Endothelial cell of umbilical vein (primary cell): ENCODE data around the gene MRPL34. TPM values are rescaled to one million over a fixed set of nuclear protein-coding genes. Genes with fewer than 3 reads are reported as not detected.

Experiments
- BruUV-seq: library from RNA; stranded (reverse); fragments of 400-500 nt; replicated peaks from 2 replicates; lab custom pipeline; 2021; lab: Mats Ljungman, UMichigan
- CTCF ChIA-PET: fragments of 300-600, 350-600 bp; sonication (Branson Sonifier 250); formaldehyde crosslinking; loops from one replicate; lab custom pipeline; 2021; ENCODE audit warnings: antibody characterized with exemption, inconsistent platforms; lab: Charles Lee
- POLR2A ChIA-PET: fragments of 300-600, 350-600 bp; sonication (Branson Sonifier 250); formaldehyde crosslinking; loops from one replicate; lab custom pipeline; 2021; ENCODE audit warnings: antibody characterized with exemption, inconsistent platforms; lab: Charles Lee
- DNase-seq: peaks from one replicate; pipeline ENCODE4 v3.0.0-alpha.2; 2011; ENCODE audit warnings: low read depth, low spot score
- FAIRE-seq: peaks from 2 replicates; lab custom pipeline; 2011; peaks lifted over from hg19 to GRCh38; lab: Jason Lieb, UNC
- H2AFZ ChIP-seq: 2 replicates; pipeline ENCODE4 v1.6.0; 2012; ENCODE audit warnings: low read depth, low read length, control low read depth, inconsistent platforms
- H3K27ac ChIP-seq: 2 replicates; pipeline ENCODE4 v1.5.1; 2011; ENCODE audit warnings: low read depth, mild to moderate bottlenecking, control low read depth, low read length, moderate library complexity; ENCODE audit not compliant: insufficient read depth
- H3K27me3 ChIP-seq, 2 experiments: 2 replicates each; pipeline versions ENCODE4 v1.6.0 to v1.6.1; 2011; ENCODE audit warnings: low read length in 2 of 2, mixed read lengths in 1 of 2; ENCODE audit not compliant: control insufficient read depth in 2 of 2, insufficient read depth in 2 of 2
- H3K36me3 ChIP-seq, 2 experiments: 2 replicates in 1 of 2; 3 replicates in 1 of 2; pipeline ENCODE4 v1.5.1; 2011; ENCODE audit warnings: low read length in 2 of 2, mild to moderate bottlenecking in 1 of 2, moderate library complexity in 1 of 2; ENCODE audit not compliant: control insufficient read depth in 2 of 2, insufficient read depth in 2 of 2; ENCODE audit errors: extremely low read depth in 1 of 2
- H3K4me1 ChIP-seq: 3 replicates; pipeline ENCODE4 v1.5.1; 2011; ENCODE audit warnings: mild to moderate bottlenecking, low read length; ENCODE audit not compliant: control insufficient read depth, insufficient read depth; ENCODE audit errors: extremely low read depth
- H3K4me2 ChIP-seq: 2 replicates; pipeline ENCODE4 v1.6.1; 2011; ENCODE audit warnings: low read length, control low read depth, mixed read lengths; ENCODE audit not compliant: insufficient read depth
- H3K4me3 ChIP-seq, 3 experiments: fragments of 200-600 bp in 1 of 3; sonication (generic), shearing (Covaris generic) in 1 of 3; replicated peaks in 1 of 3; 2 replicates each; pipeline ENCODE4 v1.5.1; 2011 to 2016; ENCODE audit warnings: control low read depth in 3 of 3, low read length in 3 of 3, mild to moderate bottlenecking in 2 of 3, inconsistent platforms in 1 of 3, low read depth in 1 of 3, moderate library complexity in 1 of 3; ENCODE audit not compliant: insufficient read depth in 1 of 3
- H3K79me2 ChIP-seq: 2 replicates; pipeline ENCODE4 v1.6.0; 2012; ENCODE audit warnings: low read length, inconsistent platforms; ENCODE audit not compliant: control insufficient read depth, insufficient read depth
- H3K9ac ChIP-seq: replicated peaks from 2 replicates; pipeline ENCODE3; 2011; ENCODE audit warnings: low read length, control low read depth; ENCODE audit not compliant: insufficient read depth; ENCODE audit errors: extremely low read depth
- H3K9me1 ChIP-seq: replicated peaks from 3 replicates; pipeline ENCODE4 v1.6.0; 2011; ENCODE audit warnings: mild to moderate bottlenecking, low read length; ENCODE audit not compliant: control insufficient read depth, insufficient read depth; ENCODE audit errors: extremely low read depth
- H3K9me3 ChIP-seq: replicated peaks from 2 replicates; pipeline ENCODE4 v1.5.1; 2012; ENCODE audit warnings: low read length, inconsistent platforms; ENCODE audit not compliant: control insufficient read depth, insufficient read depth
- H4K20me1 ChIP-seq: replicated peaks from 2 replicates; pipeline ENCODE3; 2011; ENCODE audit warnings: mild to moderate bottlenecking, low read length; ENCODE audit not compliant: control insufficient read depth, insufficient read depth; ENCODE audit errors: extremely low read depth
- CTCF ChIP-seq, 2 donors: IDR thresholded peaks; 1 replicate in 1 of 2; 2 replicates in 1 of 2; pipeline ENCODE4 v1.5.1; 2011; ENCODE audit warnings: low read length in 2 of 2, mild to moderate bottlenecking in 2 of 2, moderate library complexity in 2 of 2, control low read depth in 1 of 2, inconsistent platforms in 1 of 2, low read depth in 1 of 2; ENCODE audit not compliant: insufficient read depth in 1 of 2; ENCODE audit errors: extremely low read depth in 1 of 2
- EZH2 ChIP-seq: IDR thresholded peaks from 2 replicates; pipeline ENCODE4 v1.6.1; 2012; ENCODE audit warnings: borderline replicate concordance, low read depth, mild to moderate bottlenecking, moderate library complexity, low read length, inconsistent platforms; ENCODE audit not compliant: severe bottlenecking
- FOS ChIP-seq: IDR thresholded peaks from 2 replicates; pipeline ENCODE4 v1.6.1; 2011; ENCODE audit warnings: mild to moderate bottlenecking, low read length, moderate library complexity, borderline replicate concordance; ENCODE audit not compliant: insufficient read depth
- GATA2 ChIP-seq: IDR thresholded peaks from 2 replicates; pipeline ENCODE4 v1.7.0; 2011; ENCODE audit warnings: low read depth, mild to moderate bottlenecking, moderate library complexity, mixed read lengths, low read length; ENCODE audit not compliant: insufficient read length, insufficient read depth
- JUN ChIP-seq: IDR thresholded peaks from 2 replicates; pipeline ENCODE4 v1.6.1; 2011; ENCODE audit warnings: borderline replicate concordance, low read depth; ENCODE audit not compliant: insufficient read length, insufficient read depth
- MAX ChIP-seq: IDR thresholded peaks from 2 replicates; pipeline ENCODE4 v1.6.1; 2011; ENCODE audit not compliant: insufficient read depth, insufficient read length
- MYC ChIP-seq: IDR thresholded peaks from one replicate; pipeline ENCODE4 v1.6.1; 2011; ENCODE audit warnings: mild to moderate bottlenecking, low read depth, low read length
- POLR2A ChIP-seq: IDR thresholded peaks from 2 replicates; pipeline ENCODE4 v1.6.1; 2012; ENCODE audit warnings: low read depth, mild to moderate bottlenecking, control low read depth, low read length
- POLR2AphosphoS5 ChIP-seq: IDR thresholded peaks from 2 replicates; pipeline ENCODE4 v1.6.1; 2012; ENCODE audit warnings: low read depth, mild to moderate bottlenecking, control low read depth, low read length, moderate library complexity; ENCODE audit not compliant: insufficient read depth
- dilution Hi-C: fragments of 300-500 bp; cut with MboI; formaldehyde crosslinking; loops from one replicate; pipeline ENCODE4 v1.15.0; 2019; ENCODE audit warnings: low sequenced_read_pairs; ENCODE audit not compliant: extremely low pct_ligation_motif_present
- intact Hi-C: fragments of 100-400 bp; cut with micrococcal nuclease; formaldehyde crosslinking; loops from one replicate; pipeline ENCODE4 v1.10.0; 2022
- polyA plus RNA-seq, 4 experiments: library from polyadenylated mRNA; depleted of rRNA in 3 of 4; stranded (reverse) in 3 of 4; unstranded in 1 of 4; fragments of >200 nt; gene quantifications; 2 replicates each; pipeline versions ENCODE4 v1.2.1 to v1.2.3, GENCODE V29; 2011 to 2012; ENCODE audit warnings: missing spikeins in 1 of 4
- total RNA-seq: library from RNA; stranded (reverse); gene quantifications from 2 replicates; pipeline ENCODE4 v1.2.3, GENCODE V29; 2021

The MRPL34 gene
- total and polyA plus RNA-seq, 2 donors (not counting 3 experiments of a cell fraction or from before 2014, with no cell fraction given): 45.5 to 55.7 TPM

- CTCF ChIA-PET: no interaction called here
- dilution Hi-C loops (no loop called here), intact Hi-C loops (no loop called here)
- H3K4me1 ChIP-seq: no peaks in the 10 kb centered on the region
- H3K27ac ChIP-seq: no peak overlapping the region
- POLR2A ChIA-PET: no interaction called here
- H3K36me3 ChIP-seq: peaks cover 6 to 24% of the 10 kb centered on the region in 2 experiments
- no peak for FAIRE-seq
- no peaks in the 10 kb centered on the region for H3K79me2 ChIP-seq
- H3K4me2 ChIP-seq: no peak overlapping the region
- no peak overlapping the region for H2AFZ ChIP-seq
- H3K4me3 ChIP-seq: no peak overlapping the region
- H3K9me3 ChIP-seq: no peaks in the 10 kb centered on the region
- H4K20me1 ChIP-seq: no peaks in the 10 kb centered on the region
- BruUV-seq: TSS peak; percentile 38
- no peak for TF ChIP-seq MAX
- H3K9me1 ChIP-seq: no peaks in the 10 kb centered on the region
- no peaks in the 10 kb centered on the region for H3K27me3 ChIP-seq
- no peak for DNase-seq
- no peak overlapping the region for H3K9ac ChIP-seq
These were observed 14.0 kb downstream of the MRPL34 start for GRCh38 chr19:17319473-17320238.

GRCh38 chr19:17320435-17320834 lies 14.8 kb downstream of the MRPL34 start:
- no peak overlapping the region for H3K4me2 ChIP-seq
- H3K9me1 ChIP-seq: no peaks in the 10 kb centered on the region
- no peaks in the 10 kb centered on the region for H3K79me2 ChIP-seq
- no peak overlapping the region for H2AFZ ChIP-seq
- POLR2A ChIA-PET: no interaction called here
- no peaks in the 10 kb centered on the region for H3K27me3 ChIP-seq
- H3K9ac ChIP-seq: no peak overlapping the region
- no peak for TF ChIP-seq MAX
- no peak for TF ChIP-seq CTCF (IDR thresholded peaks at IDR 0.05; ENCODE audit: extremely low read depth in 1 of 2, insufficient read depth in 1 of 2, low read depth in 1 of 2, low read length in 2 of 2)
- no peak for TF ChIP-seq EZH2
- TF ChIP-seq JUN: no peak
- no peak for TF ChIP-seq POLR2A
- no peak for TF ChIP-seq FOS
- TF ChIP-seq POLR2AphosphoS5: no peak
- no peak for TF ChIP-seq MYC
- TF ChIP-seq GATA2: no peak
- no peak for FAIRE-seq
- no peaks in the 10 kb centered on the region for H3K4me1 ChIP-seq
- no peaks in the 10 kb centered on the region for H4K20me1 ChIP-seq
- no peak for DNase-seq
- no peak overlapping the region for H3K4me3 ChIP-seq
- intact Hi-C loops (no loop called here), dilution Hi-C loops (no loop called here)
- H3K9me3 ChIP-seq: no peaks in the 10 kb centered on the region
- peaks cover 6 to 21% of the 10 kb centered on the region in 2 experiments for H3K36me3 ChIP-seq
- BruUV-seq: no TSS peak
- CTCF ChIA-PET: interaction anchor here (0.9 kb wide), 1 partner anchor 14 kb away, joined by 3 read pairs; the partner anchor contains the start of gene ANO8
- H3K27ac ChIP-seq: no peak overlapping the region
